ENCODE results near the gene TOX4.

- TF ChIP-seq CTCF (IDR thresholded peaks at IDR 0.05; ENCODE audit: insufficient read depth, low read length, poor library complexity, severe bottlenecking) = no peak
- no peak for TF ChIP-seq EZH2phosphoT487 (conservative IDR thresholded peaks at IDR 0.05; ENCODE audit: low read length)
Observed at GRCh38 chr14:21539189-21539940, 62.4 kb downstream of the TOX4 start.
